IPS DF 19.7 (cell line): Measurements from ENCODE around the gene SMARCAL1.
"Not testable (repeated sequence)": the region's sequence is repeated elsewhere in the genome, so short reads cannot be mapped to it uniquely, and the experiment has no call there.

ENCODE experiments used
- DNase-seq: peaks from one replicate; pipeline ENCODE4 v3.0.0-alpha.2; 2013; ENCODE audit warnings: low read depth, low spot score

The SMARCAL1 gene

GRCh38 chr2:216412022-216412999 is at the start of gene SMARCAL1:
Gene SMARCAL1 (plus strand): TSS chr2:216412484. CDS start chr2:216414705, 2,221 bp downstream.
- DNase-seq: peak; percentile 92

DNA sequence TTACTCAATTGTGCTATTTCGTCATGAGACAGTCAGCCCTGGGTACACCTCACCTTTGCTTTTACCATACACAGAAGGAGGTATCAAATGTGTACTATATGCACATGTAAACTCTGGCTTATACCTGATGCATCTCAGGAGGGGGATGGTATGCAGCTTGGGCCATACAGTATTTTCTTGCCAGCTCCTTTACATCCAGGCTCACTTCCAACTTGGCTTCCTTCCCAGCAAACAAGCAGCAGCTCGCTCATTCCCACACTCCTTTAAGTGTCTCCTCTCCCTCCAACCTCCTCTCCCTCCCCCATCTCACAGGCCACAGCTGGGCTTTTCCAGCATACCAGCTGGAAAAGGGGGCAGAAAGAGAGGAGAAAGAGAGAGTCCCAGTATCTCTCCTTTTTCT is 49.6 kb upstream of the SMARCAL1 start:
- no peak for DNase-seq

GRCh38 chr2:216363221-216363620 is 49.1 kb upstream of the SMARCAL1 start:
- no peak for DNase-seq

- no peak for DNase-seq
These were observed 46.8 kb upstream of the SMARCAL1 start for GRCh38 chr2:216365518-216365917.

DNA sequence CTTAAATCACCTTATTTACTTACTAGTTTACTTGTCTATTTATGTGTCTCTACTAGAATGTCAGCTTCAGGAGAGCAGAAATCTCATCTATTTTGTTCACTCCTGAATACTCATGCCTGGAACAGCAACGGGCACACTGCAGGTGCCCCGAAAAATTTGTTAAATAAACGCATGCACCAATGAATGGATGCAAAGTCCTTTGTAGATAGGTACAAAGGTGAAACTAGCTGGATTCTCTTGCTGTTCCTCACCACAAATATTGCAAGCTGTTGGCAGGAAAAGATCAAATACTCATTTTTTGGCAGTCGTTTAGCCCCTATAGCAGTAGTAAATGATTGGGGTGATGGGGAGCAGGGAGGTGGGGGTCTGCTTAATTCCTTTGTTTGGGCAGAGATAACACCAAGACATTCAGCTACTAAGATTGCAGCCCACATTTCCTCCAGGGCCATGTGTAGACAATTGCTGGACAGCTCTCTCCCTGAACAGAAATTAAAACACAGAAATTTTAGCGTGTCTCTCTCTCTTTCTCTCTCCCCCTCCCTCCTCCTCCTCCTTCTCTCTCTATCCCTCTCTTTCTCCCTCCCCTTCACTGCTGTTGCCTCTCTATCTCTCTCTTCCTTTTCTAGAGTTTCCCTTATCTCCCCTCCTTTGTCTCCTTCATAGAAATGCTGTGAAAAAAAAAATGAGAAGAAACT is 45.4 kb upstream of the SMARCAL1 start:
- DNase-seq: no peak

GRCh38 chr2:216369821-216370220 is 42.5 kb upstream of the SMARCAL1 start:
- no peak for DNase-seq

DNA sequence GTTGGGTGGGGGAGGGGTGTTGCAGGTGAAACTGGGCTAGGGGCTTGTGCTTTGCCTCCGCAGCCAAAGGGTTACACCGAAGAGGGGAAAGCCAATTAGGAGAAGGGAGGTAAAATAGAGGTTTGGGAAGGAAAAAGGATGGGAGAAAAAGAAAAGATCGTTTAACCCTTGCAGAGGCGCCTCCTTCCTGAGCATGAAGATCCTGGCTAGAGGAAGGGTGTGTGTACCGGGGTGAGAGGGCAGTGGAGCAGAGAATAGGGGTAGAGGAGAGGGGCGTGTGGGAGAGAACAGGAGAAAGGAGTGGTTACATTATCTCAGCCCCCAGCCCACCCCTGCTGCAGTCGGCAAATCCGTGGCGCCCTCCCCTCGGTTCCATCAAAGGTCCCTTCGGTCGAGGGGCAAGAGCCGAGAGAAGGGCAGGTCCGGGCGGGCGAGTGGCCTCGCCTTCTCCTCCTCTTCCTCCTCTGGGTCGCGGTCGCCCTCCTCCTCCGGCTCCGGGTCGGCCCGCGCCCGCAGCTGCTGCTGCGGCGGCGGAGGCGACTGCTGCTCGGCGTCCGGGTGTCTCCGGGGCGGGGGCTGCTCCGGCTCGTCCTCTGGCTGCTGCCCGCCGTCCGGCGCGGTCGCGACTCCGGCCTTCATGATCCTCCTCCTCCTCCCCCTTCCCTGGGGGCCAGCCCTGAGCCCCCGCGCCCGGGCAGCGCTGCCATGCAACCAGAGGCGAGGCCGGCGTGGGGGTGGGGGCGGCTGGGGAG is 41.1 kb upstream of the SMARCAL1 start:
- DNase-seq: no peak

DNA sequence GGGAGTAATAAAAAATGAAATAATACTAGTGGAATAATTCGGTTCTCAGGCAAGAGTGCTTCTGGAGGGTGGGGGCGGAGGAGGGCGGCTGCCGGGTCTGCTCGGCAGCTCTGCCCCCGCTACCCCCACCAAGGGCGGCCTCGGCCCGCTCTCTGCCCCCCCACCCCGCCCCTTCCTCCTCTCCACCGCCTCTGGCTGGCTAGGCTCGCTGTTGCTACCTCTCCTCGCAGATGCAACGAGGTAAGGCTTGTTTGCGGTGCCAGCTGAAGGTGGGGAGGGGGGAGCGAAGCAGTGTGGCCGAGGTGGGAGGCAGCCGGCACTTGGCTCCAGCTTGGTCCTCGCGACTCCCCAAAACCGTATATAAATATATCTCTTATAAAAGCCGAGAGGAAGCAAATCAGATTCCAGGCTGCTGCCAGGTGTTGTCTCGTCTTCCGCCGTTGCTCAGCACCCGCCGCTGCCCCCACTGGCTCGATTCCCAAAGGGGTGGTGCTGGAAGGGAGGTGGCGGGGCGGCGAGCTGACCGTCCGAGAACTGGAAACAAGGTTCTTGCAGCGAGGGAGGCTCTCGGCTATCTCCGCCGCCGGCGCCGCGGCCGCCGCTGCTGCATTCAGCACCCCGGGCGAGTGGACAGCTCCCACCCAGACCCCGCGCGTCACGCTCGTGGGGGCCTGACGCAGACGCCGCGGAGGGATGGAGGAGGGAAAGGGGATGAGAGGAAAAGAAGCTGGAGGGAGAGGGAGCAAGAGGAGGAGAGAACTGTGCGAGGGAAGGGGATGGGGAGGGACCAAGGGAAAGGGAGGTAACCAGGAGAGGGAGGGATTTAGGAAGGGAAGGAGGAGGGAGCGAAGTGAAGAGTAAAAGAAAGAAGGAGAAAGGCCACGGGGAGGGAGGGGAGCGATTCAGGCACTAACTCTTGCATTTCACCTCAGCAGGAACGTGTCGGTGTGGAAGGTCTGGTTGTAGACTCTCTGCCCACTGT is 40.3 kb upstream of the SMARCAL1 start, which contains the start of gene MARCHF4:
Gene MARCHF4, minus strand, starts transcription at position 763 of the 982 bp plus-strand sequence. CDS start 2,223 bp downstream, outside the sequence.
- peak; percentile 54 for DNase-seq

GRCh38 chr2:216372761-216373291 is 39.5 kb upstream of the SMARCAL1 start:
- no peak for DNase-seq

DNA sequence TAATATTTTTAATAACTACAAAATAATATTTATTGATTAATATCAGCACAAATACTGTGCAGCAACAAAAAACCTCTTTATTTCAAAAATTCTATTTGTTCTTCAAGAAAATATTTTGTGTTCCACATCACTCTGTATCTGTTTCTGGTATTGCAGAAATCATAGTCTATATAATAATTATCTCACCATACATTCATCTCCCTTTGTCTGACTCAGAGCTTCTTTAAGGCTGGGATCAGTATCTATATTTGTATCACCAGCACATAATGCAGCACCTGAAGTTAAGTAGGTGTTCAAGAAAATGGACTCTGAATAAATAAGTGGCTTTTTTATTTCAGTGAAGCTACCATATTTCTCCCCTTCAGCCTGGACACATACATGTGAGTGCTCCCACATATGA is 38.4 kb upstream of the SMARCAL1 start:
- DNase-seq: no peak

DNA sequence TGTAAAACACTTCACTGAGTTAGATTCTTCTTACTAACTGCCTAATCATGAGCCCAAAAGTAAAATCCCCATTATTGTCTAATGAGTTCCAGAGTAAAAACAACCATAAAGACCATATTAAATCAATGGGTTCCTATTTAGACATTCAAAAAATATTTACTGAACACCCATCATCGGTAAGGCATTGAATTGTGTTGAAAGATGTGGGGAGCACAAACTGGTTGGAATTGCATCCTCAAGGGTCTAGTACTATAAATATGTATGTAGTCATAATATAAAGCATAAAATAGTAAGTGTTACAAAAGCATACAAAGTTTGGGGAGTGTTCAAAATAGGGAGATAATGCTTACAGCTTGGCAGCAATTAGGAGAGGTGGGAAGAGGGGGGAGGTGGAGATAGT is 37.0 kb upstream of the SMARCAL1 start:
- DNase-seq: no peak

DNA sequence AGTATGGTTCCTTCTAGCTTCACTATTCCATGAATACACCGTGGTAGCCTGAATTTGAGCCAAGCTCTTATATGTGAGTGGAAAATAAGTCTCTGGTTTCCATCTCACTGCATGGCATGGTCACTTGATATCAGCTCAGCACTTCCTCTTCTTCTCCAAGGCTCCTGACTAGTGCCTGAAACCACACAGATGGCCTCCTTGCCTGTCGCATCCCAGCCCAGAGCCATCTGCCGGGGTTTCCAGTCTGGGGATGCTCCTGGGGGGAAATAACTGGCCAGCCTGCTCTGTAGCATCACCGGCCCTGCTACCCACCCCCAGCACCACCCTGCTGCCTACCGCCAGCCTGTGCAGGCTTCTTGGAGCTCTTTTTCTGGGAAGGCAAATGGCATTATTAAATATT is 32.3 kb upstream of the SMARCAL1 start:
- DNase-seq: no peak

DNA sequence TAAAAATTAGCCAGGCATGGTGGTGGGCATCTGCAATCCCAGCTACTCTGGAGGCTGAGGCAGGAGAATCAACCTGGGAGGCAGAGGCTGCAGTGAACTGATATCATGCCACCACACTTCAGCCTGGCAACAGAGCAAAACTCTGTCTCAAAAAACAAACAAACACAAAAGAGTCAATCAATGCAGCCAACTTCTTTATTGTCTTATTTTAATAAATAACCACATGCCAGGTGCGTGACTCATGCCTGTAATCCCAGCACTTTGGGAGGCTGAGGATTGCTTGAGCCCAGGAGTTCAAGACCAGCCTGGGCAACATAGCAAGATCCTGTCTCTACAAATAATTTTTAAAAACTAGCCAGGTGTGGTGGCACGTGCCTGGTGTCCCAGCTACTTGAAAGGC is 27.9 kb upstream of the SMARCAL1 start:
- not testable (repeated sequence) for DNase-seq

DNA sequence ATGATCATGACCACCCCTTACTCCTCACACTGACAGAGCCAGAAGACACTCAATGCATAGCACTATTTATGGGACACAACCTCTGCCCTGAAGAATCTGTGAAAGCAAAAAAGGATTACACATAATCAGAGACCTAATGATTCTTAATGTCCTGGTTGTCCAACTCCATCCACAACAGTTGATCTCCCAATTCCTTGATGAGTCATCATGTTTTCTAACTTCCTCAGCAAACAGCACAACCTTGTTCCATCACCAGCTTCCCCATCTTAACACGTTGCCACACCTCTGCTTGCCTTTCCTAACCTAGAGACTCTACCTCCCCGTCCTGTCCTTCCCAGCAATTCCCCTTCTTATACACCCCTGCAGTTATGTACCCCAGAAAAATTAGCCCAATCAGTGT is 26.8 kb upstream of the SMARCAL1 start:
- no peak for DNase-seq

- DNase-seq: no peak
These were observed 25.0 kb upstream of the SMARCAL1 start for GRCh38 chr2:216387262-216387661.

GRCh38 chr2:216388046-216388884 is 24.0 kb upstream of the SMARCAL1 start:
- DNase-seq: no peak

DNA sequence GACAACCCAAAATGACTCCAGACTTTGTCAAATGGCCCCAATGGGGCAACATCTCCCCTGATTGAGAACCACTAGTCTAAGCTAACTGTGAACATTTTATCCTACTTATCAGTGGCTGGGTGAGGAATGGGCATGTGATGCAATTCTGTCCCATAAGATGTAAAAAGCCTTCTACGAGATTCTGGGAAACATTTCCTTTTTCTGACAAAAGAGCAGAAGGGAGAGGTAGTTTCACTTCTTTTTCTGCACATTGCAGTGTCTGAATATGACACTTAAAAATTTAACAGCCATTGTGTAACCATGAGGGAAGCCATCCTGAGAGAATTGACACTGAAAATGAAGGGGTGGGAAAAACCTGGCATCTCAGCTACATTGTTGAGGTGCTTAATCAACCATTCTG is 22.7 kb upstream of the SMARCAL1 start:
- no peak for DNase-seq

DNA sequence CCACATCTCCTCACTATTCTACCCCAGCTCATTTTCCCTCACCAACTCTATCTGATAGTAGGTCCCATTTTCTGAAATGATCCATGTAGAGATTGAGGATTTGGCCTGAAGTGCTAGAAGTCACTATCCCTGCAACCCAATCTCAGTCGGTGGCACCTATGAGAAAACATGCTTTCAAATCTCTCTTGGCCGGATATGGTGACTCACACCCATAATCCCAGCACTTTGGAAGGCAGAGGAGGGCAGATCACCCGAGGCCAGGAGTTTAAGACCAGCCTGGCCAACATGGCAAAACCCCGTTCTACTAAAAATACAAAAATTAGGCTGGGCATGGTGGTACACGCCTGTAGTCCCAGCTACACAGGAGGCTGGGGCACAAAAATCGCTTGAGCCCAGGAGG is 20.9 kb upstream of the SMARCAL1 start:
- DNase-seq: no peak

- DNase-seq: no peak
These were observed 20.2 kb upstream of the SMARCAL1 start for GRCh38 chr2:216392018-216392562.
